NT2/D1 (cell line): ENCODE results near the gene OXLD1.

ENCODE experiments used
- DNase-seq: peaks from one replicate; pipeline ENCODE4 v3.0.0-alpha.2; 2011; ENCODE audit warnings: low read depth, low spot score
- H3K27me3 ChIP-seq: 2 replicates; pipeline ENCODE4 v1.6.0; 2011; ENCODE audit warnings: mild to moderate bottlenecking; ENCODE audit not compliant: insufficient read length, insufficient read depth
- H3K36me3 ChIP-seq: 2 replicates; pipeline ENCODE4 v1.6.1; 2011; ENCODE audit warnings: mild to moderate bottlenecking, low read length, mixed read lengths; ENCODE audit not compliant: insufficient read depth, insufficient read length
- H3K4me1 ChIP-seq: 2 replicates; pipeline ENCODE4 v1.5.1; 2011; ENCODE audit not compliant: insufficient read depth, insufficient read length
- H3K4me3 ChIP-seq: 2 replicates; pipeline ENCODE4 v1.5.1; 2011; ENCODE audit warnings: low read depth; ENCODE audit not compliant: insufficient read length
- H3K9ac ChIP-seq: 2 replicates; pipeline ENCODE4 v1.6.0; 2011; ENCODE audit warnings: low read depth; ENCODE audit not compliant: insufficient read length
- H3K9me3 ChIP-seq: 2 replicates; pipeline ENCODE4 v1.5.1; 2011; ENCODE audit warnings: mild to moderate bottlenecking, low read length; ENCODE audit not compliant: insufficient read depth
- SUZ12 ChIP-seq: IDR thresholded peaks from 2 replicates; pipeline ENCODE4 v1.6.1; 2011; ENCODE audit not compliant: insufficient read length, insufficient read depth; ENCODE audit errors: extremely low read depth
- YY1 ChIP-seq: IDR thresholded peaks from 2 replicates; pipeline ENCODE4 v1.6.1; 2011; ENCODE audit not compliant: insufficient read length, insufficient read depth
- ZNF274 ChIP-seq: IDR thresholded peaks from 2 replicates; pipeline ENCODE4 v1.6.1; 2011; ENCODE audit warnings: mild to moderate bottlenecking, low read depth, low read length

OXLD1 gene

GRCh38 chr17:81711814-81712467, 45.5 kb upstream of the OXLD1 start, which contains the start of gene SLC25A10:
Gene SLC25A10, plus strand, starts transcription at chr17:81712284. Its CDS starts 143 bp downstream, at chr17:81712427.
- H3K36me3 ChIP-seq, result peaks cover 35% of the 10 kb centered on the region
- peak within 1 kb of the TSS; percentile 86 for H3K4me3 ChIP-seq
- H3K9me3 ChIP-seq, result no peaks in the 10 kb centered on the region
- TF ChIP-seq YY1, result no peak
- TF ChIP-seq ZNF274, result no peak
- TF ChIP-seq SUZ12, result no peak
- H3K9ac ChIP-seq, result peak within 1 kb of the TSS; percentile 96
- peak; percentile 46 for DNase-seq
- H3K27me3 ChIP-seq, result no peaks in the 10 kb centered on the region
- peaks cover 24% of the 10 kb centered on the region for H3K4me1 ChIP-seq

GRCh38 chr17:81710514-81711308, 44.3 kb upstream of the OXLD1 start:
- H3K36me3 ChIP-seq, result peaks cover 47% of the 10 kb centered on the region
- H3K4me1 ChIP-seq, result peaks cover 26% of the 10 kb centered on the region
- H3K9ac ChIP-seq, result peak overlapping the region; percentile 42
- no peaks in the 10 kb centered on the region for H3K27me3 ChIP-seq
- H3K4me3 ChIP-seq, result peak overlapping the region; percentile 31
- DNase-seq, result no peak
- TF ChIP-seq SUZ12, result no peak
- no peak for TF ChIP-seq YY1
- no peak for TF ChIP-seq ZNF274
- H3K9me3 ChIP-seq, result no peaks in the 10 kb centered on the region

GRCh38 chr17:81708739-81709185, 42.4 kb upstream of the OXLD1 start:
- Histone ChIP-seq H3K4me3 (no peak overlapping the region), H3K4me1 (peaks cover 29% of the 10 kb centered on the region), H3K36me3 (peaks cover 53% of the 10 kb centered on the region), H3K9me3 (no peaks in the 10 kb centered on the region), H3K9ac (peak overlapping the region; percentile 42), H3K27me3 (no peaks in the 10 kb centered on the region)
- no peak for DNase-seq
- TF ChIP-seq ZNF274 (no peak), SUZ12 (no peak), YY1 (no peak)

DNA sequence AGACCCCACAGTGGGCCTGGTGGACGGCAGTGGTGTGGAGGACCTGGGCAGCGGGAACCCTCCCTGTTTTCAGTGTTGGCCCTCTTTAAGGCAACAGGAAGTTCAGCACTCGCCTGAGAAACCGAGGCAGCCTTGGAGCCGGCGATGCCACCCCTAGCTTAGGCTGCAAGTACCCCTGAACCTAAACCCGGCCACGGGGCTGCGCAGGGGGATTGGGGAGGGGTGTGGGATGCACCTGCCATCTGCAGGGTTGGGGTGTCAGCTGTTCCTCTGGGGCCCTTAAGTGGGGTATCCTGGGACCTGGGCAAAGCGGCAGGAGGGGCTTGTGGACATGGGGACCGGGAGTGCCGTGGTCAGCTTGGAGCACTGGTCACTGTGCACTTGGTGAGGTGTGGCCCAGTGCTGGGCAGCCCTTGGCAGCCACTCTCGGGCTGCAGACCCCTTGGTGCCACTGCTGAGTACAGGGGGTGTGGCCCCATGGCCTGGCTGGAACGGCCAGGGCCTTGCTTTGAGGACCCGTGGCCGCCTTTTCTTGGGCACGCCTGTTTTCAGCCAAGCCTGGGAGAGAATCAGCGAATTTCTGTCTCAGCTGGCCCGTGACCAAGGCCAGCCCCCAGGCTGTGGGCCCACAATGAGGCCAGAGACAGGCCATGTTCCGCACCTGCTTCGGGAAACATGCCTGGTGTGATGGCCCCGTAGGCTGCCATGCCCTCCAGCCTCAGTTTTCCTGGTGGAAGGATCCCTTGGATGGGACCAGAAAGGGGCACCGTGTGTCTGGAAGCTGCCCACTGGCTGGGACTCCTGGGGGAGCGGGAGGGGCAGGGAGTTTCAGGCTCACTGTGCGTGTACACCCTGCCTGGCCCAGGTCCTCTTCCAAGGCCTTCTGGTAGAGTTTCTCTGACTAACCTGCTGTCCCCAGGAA, 41.6 kb upstream of the OXLD1 start:
- no peak overlapping the region for H3K4me3 ChIP-seq
- no peak for TF ChIP-seq SUZ12
- no peak for TF ChIP-seq ZNF274
- no peak for TF ChIP-seq YY1
- no peaks in the 10 kb centered on the region for H3K9me3 ChIP-seq
- peaks cover 53% of the 10 kb centered on the region for H3K36me3 ChIP-seq
- peaks cover 22% of the 10 kb centered on the region for H3K4me1 ChIP-seq
- DNase-seq, result no peak
- H3K9ac ChIP-seq, result peak overlapping the region; percentile 8
- H3K27me3 ChIP-seq, result no peaks in the 10 kb centered on the region

DNA sequence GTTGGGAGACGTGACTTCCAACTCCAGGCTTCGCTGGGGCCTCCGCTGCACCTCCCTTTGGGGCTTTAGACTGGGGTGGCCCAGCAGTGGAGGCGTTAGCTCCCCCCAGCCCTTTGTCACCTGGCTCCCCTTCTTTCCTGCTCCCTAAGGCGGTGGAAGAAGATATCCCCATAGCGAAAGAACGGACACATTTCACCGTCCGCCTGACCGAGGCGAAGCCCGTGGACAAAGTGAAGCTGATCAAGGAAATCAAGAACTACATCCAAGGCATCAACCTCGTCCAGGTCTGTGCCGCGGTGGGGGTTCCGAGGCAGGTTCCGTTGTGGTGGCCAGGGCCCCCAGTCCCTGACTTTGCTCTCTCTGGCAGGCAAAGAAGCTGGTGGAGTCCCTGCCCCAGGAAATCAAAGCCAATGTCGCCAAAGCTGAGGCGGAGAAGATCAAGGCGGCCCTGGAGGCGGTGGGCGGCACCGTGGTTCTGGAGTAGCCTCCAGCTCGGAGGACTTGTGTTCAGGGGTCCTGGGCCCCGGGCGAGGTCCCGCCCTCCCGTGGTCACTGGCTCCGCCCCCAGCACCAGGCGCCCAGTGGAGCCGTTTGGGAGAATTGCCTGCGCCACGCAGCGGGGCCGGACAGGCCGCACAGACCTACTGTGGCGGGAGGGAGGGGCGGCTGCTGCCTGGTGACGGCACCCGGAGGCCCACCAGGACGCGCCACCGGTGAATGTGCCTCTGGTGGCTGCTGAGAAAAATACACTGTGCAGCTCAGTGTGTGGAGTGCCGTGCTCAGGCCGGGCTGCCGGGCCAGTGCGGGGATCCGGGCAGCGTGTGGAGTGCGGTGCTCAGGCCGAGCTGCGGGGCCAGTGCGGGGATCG, 40.6 kb upstream of the OXLD1 start:
- TF ChIP-seq YY1 (no peak), SUZ12 (no peak), ZNF274 (no peak)
- Histone ChIP-seq H3K9me3 (no peaks in the 10 kb centered on the region), H3K9ac (no peak overlapping the region), H3K4me3 (no peak overlapping the region), H3K4me1 (peaks cover 25% of the 10 kb centered on the region), H3K36me3 (peaks cover 59% of the 10 kb centered on the region), H3K27me3 (no peaks in the 10 kb centered on the region)
- DNase-seq, result no peak

- Histone ChIP-seq H3K27me3 (no peaks in the 10 kb centered on the region), H3K9ac (no peak overlapping the region), H3K36me3 (peaks cover 66% of the 10 kb centered on the region), H3K4me1 (peaks cover 31% of the 10 kb centered on the region), H3K4me3 (no peak overlapping the region), H3K9me3 (no peaks in the 10 kb centered on the region)
- TF ChIP-seq ZNF274 (no peak), YY1 (no peak), SUZ12 (no peak)
- DNase-seq, result no peak
Observed at GRCh38 chr17:81706232-81706611, 39.8 kb upstream of the OXLD1 start.
